Stimulated activated CD8-positive, alpha-beta memory T cell treated with anti-CD3 and anti-CD28 coated beads, Interleukin-15, amount 100 ng/mL, for 24 hours (primary cell): Measurements from ENCODE around the gene C10orf67.
"Not testable (repeated sequence)": the region's sequence is repeated elsewhere in the genome, so short reads cannot be mapped to it uniquely, and the experiment has no call there.

ENCODE experiments used
- DNase-seq: peaks from one replicate; pipeline ENCODE4 v3.0.0-alpha.2; 2020; ENCODE audit warnings: low read depth

C10orf67 gene

GRCh38 chr10:23322082-23322481 lies 22.5 kb downstream of the C10orf67 start:
- no peak for DNase-seq

- DNase-seq, result no peak
These were observed 24.8 kb downstream of the C10orf67 start for GRCh38 chr10:23319835-23320234.

- DNase-seq, result no peak
These were observed 26.2 kb downstream of the C10orf67 start for GRCh38 chr10:23318359-23318758.

GRCh38 chr10:23317416-23317815 lies 27.2 kb downstream of the C10orf67 start:
- no peak for DNase-seq

- DNase-seq, result no peak
These were observed 28.2 kb downstream of the C10orf67 start for GRCh38 chr10:23316406-23316805.

GRCh38 chr10:23315966-23316365 lies 28.6 kb downstream of the C10orf67 start:
- no peak for DNase-seq

GRCh38 chr10:23314835-23315239 lies 29.8 kb downstream of the C10orf67 start:
- no peak for DNase-seq

- DNase-seq, result no peak
These were observed 33.6 kb downstream of the C10orf67 start for GRCh38 chr10:23311034-23311433.

GRCh38 chr10:23310404-23310803 lies 34.2 kb downstream of the C10orf67 start:
- DNase-seq, result no peak

GRCh38 chr10:23299961-23300360 lies 44.6 kb downstream of the C10orf67 start:
- not testable (repeated sequence) for DNase-seq

GRCh38 chr10:23294638-23295247 lies 49.9 kb downstream of the C10orf67 start:
- DNase-seq, result no peak

- no peak for DNase-seq
These were observed 50.5 kb downstream of the C10orf67 start for GRCh38 chr10:23293973-23294590.

GRCh38 chr10:23293145-23293724 lies 51.4 kb downstream of the C10orf67 start:
- DNase-seq, result no peak

GRCh38 chr10:23291551-23292334 lies 52.9 kb downstream of the C10orf67 start:
- DNase-seq, result no peak

- no peak for DNase-seq
These were observed 59.8 kb downstream of the C10orf67 start for GRCh38 chr10:23284674-23285335.

- DNase-seq, result no peak
These were observed 60.4 kb downstream of the C10orf67 start for GRCh38 chr10:23284155-23284554.

GRCh38 chr10:23283680-23284079 lies 60.9 kb downstream of the C10orf67 start:
- no peak for DNase-seq

GRCh38 chr10:23281044-23281433 lies 63.6 kb downstream of the C10orf67 start:
- no peak for DNase-seq

- DNase-seq, result no peak
These were observed 64.1 kb downstream of the C10orf67 start for GRCh38 chr10:23280419-23281043.

GRCh38 chr10:23275355-23275754 lies 69.2 kb downstream of the C10orf67 start:
- DNase-seq, result no peak

GRCh38 chr10:23274179-23274578 lies 70.4 kb downstream of the C10orf67 start:
- not testable (repeated sequence) for DNase-seq

- DNase-seq, result no peak
These were observed 74.1 kb downstream of the C10orf67 start for GRCh38 chr10:23270531-23270930.
